NCI-H187 (cell line): ENCODE results near the gene RHEB.

Experiments
- DNase-seq, 2 experiments: peaks; one replicate each; lab custom pipeline; 2025; lab: John Stamatoyannopoulos, UW

The RHEB gene

DNA sequence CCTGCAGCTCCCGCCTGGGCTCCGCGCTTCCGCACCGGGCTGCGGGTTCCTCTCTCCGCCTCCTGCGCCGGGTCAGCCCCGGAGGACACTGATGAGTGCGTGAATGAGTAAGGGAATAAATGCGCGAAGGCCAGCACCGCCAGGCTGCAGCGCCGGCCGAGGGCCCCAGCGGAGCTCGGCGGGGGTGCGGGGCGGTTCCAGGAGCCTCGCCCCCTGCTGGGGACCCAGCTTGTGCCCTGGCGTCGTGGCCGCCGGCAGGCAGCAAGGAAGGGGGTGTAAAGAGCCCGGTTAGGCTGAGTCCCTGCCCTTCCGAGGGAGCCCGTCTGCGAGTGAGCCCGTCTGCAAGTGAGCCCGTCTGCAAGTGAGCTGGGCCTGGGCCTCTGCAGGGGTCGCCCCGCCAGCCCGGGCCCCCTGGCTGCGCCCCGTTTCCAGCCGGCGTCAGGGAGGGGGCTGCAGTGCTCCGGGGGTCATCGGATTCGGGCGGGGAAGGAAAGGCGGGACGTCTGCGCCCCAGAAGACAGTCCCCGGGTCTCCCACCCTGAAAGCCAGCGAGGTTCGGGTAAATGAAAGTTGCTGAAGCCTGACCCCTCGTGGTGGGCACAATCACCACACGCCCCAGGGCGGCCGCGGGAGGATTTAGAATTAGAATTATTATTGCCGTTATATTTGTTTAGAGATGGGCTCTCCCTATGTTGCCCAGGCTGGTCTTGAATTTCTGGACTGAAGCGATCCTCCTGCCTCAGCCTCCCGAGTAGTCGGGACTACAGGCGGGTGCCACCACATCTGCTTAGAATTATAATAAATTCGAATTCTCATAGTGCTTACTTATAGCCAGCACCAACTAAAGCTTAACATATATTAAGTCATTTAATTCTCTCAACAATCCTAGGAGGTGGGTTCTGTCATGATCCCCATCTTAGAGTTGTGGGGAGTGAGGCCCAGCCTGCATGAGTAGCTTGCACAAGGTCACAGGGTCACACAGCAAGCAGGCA lies 71.1 kb downstream of the RHEB start:
- no peak for DNase-seq

GRCh38 chr7:151447901-151448260 lies 71.8 kb downstream of the RHEB start:
- no peak for DNase-seq

GRCh38 chr7:151447312-151447711 lies 72.4 kb downstream of the RHEB start:
- DNase-seq = no peak

DNA sequence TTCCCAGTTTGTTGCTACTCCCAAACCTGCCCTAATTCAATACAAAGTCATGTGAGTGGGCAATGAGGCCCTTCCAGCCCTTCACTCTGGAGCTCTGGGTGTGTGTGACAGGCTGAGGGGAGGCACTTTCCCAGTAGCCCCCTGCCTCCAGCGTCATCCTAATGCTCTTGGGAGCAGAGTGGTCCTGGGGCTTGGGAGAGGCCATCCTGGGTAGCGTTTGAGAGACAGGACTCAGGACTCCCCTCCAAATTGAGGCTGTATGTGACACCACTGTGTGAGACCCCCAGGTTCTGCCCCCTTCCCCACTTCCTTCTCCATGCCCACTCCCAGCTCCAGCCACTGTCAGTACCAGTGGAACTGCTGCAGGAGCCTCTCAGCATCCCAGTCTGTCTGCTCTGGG lies 73.3 kb downstream of the RHEB start:
- DNase-seq = no peak

DNA sequence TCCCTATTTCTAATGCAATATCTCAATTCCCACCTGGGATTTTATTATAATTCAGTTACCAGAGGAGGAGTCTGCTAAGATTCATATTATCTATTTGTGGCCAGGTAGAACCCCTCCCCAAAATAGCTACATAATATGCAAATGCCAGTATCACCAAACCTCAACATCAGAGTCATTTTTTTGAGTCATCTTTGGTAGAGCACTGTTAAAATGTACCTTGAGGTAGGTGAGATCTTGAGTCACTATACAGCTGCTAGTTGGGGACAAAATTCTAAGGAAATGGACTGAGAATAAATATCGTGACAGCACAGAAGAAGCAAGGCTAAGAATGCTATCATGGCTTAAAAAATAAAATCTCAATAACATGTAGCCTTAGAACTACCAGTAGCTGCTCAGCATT lies 75.1 kb downstream of the RHEB start:
- DNase-seq = no peak

DNA sequence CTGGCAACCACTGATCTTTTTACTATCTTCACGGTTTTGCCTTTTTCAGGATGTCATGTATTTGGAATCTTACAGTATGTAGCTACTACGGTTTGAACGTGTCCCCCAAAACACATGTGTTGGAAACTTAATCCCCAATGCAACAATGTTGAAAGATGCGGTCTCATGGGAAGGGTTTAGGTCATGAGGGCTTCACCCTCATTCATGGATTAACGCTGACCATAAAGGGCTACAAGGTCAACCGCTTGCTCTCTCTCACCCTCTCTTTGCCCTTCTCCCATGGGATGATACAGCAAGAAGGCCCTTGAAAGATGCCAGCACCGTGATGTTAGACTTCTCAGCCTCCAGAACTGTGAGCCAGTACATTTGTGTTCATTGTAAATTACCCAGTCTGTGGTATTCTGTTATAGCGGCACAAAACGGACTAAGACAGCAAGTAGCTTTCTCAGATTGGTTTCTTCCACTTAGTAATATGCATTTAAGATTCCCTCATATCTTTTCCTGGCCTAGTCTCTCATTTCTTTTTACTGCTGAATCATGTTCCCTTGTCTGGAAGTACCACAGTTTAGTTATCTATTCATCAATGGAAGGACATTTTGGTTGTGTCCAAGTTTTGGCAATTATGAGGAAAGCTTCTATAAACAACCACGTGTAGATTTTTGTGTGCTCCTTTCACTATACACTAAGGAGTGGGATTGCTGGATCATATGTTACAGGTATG lies 76.8 kb downstream of the RHEB start:
- DNase-seq = no peak

- no peak for DNase-seq
Observed at GRCh38 chr7:151440799-151441445, 78.8 kb downstream of the RHEB start.

GRCh38 chr7:151439855-151440798 lies 79.6 kb downstream of the RHEB start, which contains the start of gene CRYGN:
Gene CRYGN, minus strand, starts transcription at chr7:151440141. Its CDS starts 224 bp downstream, at chr7:151439917.
- DNase-seq = no peak

DNA sequence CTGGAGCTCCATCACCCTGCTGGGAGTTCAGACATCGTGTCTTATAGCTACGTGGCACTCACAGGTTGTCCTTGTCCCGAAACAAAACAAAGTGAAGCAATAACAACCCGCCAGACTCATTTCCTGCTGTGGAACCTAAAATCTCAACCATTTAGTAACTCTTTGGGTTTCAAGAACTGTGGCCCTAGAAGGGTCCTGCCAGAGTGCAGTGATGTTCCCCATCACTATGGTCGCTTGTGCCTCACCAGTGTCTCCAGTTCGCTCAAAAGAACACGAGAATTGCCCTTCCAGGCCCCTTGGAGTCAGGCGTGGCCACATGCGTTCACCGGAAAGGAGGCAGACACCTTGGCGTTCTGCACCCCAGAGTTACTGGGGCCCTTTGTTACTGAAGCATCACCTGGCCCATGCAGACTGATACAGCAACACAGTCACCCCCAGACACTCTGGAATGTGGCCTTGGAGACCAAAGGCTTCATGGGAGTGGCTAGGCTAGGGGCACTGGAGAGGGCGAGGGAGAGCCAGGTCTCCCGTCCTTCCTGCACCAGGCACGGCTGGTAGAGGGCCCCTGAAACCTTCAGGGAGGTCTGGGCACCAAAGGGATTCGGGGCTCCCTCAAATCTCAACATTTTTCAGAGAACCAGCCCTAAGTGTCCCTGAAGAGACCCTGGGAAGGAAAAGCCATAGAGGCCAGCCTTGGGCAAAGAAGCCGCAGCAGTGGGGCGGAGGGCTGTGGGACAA lies 80.7 kb downstream of the RHEB start:
- no peak for DNase-seq

DNA sequence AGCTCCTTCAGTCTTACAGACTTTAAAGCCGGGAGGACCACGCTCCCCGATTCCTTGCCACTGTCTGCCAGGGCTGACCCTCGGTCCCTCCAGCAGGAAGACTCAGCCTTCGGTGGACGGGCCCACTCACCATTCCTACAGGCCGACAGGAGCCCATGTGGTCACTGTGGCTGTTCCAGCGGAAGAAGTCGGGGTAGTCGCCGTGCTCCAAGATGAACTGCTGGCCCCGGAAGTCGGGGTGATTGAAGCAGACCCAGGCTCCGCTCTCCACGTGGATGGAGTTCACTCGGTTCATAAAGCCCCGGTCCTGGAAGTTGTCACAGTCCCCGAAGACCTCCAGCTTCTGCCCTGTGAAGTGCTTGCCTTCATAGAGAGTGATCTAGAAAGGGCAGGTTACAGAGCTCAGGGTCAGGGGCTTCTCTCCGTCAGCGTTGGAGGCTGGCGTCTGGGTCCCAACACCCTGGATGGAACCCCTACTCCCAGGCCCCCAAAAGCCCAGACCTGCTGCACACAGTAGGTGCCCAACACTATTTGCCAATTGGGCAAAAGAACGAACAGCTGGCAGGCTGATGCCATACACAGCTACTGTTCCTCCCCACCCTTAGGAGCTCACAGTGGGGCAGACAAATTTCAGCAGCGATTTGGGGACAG lies 81.7 kb downstream of the RHEB start:
- no peak for DNase-seq

GRCh38 chr7:151437159-151437553 lies 82.5 kb downstream of the RHEB start:
- DNase-seq = no peak

DNA sequence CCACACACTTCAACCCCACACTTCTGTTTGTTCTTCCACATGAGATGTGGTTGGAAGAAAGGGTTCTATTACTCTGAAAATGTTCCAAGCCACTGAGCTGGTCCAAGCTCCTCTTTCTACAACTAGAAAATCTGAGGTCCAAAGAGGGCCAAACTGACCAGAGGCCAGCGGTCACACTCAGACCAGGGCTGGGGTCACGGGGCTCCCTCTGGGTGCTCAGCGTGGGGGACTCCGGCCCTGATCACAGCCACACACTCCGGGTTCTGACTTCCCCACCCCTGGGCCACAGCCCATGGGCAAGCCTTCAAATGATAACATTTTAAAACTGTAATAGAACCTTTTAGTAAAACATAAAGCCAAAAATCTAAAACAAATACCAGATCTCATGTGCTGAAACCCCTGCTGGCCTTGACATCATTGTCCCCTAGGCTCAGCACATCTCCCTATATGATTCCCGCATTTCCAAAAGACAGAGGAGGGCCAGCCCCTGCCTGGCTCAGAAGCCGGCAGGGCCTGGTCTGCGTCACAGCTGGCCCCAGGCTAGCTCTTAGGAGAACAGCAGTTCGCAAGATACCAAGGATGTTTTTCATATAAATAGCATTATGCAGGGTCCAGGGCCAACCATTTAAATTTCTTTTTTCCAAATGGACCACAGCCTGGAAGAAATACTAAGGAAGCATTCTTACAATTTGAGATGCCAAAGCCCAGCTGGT lies 83.1 kb downstream of the RHEB start:
- no peak for DNase-seq

DNA sequence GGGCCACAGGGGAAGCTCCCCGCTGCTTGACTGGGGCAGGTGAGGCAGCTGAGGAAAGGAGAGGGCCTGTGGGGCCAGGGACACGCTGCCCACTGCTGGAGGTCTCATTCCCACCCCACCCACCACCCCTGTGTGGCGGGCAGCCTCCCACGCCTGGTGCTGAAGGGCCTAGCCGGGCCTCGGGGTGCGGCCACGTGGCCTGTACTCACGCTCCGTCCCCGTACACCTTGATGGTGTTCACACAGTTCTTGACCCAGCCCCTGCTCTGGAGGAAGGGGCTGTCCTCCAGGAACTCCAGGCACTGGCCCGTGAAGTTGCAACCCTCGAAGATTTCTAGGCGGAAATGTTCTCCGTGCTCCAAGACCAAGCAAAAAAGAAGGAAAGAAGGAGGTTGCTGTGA lies 83.7 kb downstream of the RHEB start:
- DNase-seq = no peak

DNA sequence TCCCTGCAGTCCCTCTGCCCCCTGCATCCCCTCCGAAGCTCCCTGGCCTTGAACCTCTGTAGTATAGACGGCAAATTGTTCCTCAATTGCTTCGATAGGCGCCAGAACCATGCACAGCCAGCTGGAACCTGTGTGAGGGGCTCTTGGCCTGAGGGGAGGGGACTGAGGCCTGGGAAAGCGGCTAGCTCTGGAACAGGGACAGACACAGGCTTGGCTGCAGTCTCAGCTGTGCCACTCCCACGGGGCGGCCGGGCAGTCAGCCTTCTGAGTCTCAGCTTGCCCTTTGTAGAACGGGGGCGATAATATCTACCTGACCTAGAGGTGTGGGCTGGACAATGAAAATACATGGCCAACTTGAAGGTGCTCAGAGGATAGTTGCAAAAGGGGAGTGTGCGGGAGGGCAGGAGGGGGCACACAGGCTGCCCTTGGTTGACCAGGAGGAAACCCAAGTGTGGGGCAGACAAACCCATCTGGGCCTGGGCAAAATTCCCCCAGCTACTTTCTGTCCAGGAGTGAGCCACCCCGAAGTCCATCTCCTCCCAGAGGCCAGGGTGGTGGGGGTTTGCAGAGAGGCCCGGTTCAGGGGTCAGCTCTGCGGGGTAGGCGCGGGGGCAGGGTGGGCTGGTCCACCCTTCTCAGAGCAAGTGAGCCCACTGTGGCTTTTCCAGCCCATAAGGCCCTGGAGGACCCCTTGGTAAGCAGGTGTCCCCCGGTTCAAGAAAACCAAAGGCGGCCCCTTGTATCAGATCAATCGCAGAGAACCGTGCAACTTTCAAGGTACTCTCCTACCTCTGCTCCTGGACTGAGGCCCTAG lies 84.4 kb downstream of the RHEB start:
- no peak for DNase-seq

GRCh38 chr7:151434549-151434948 lies 85.1 kb downstream of the RHEB start:
- no peak for DNase-seq

- no peak for DNase-seq
Observed at GRCh38 chr7:151433721-151434400, 85.8 kb downstream of the RHEB start.

DNA sequence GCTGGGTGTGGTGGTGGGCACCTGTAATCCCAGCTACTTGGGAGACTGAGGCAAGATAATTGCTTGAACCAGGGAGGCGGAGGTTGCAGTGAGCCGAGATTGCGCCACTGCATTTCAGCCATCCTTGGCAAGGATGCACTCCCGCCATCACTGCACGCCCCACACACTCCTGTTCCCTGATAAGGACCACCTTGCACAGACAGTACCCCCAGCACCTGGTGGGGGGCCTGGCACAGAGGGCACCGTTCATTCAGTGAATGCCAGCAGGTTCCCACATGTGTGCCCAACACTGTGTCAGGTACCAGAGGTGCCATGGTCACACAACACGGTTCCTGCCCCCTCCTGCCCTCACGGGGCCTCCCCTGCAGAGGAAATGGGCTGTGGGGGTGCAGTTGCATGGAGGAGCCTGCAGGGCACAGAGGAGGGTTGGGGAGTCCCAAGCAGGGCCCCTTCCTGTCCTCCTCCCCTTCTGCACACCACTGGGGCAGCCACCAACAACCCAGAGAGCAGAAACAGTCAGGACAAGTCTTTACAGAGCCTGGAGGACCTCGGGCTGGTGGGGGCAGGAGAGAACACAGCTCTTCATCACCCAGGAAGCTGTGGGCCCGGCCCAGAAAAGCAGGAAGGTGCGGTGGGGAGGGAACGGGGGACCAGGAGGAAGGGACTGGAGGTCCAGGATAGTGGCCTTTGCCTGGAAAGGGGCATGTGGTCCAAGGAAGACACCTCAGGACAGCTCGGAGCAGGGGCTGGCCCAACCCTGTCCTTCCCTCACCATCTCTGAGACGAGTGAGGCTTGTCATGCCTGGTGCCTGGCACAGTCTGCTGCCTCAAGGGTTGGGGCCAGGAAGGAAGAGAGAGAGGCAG lies 86.8 kb downstream of the RHEB start:
- no peak for DNase-seq
